SK-N-SH (cell line): ENCODE results near the gene CETP. TPM values are rescaled to one million over a fixed set of nuclear protein-coding genes. Genes with fewer than 3 reads are reported as not detected.

ENCODE experiments used
- CTCF ChIA-PET: fragments of 300-600, 350-600 bp; formaldehyde crosslinking; extraction: SDS; loops from one replicate; lab custom pipeline; 2021; lab: Yijun Ruan, JAX
- POLR2A ChIA-PET: fragments of 350-600 bp; sonication (Branson Sonifier 250); formaldehyde crosslinking; extraction: SDS; loops from one replicate; lab custom pipeline; 2020; ENCODE audit warnings: antibody characterized with exemption, inconsistent platforms; lab: Yijun Ruan, JAX
- DNase-seq: peaks from one replicate; pipeline ENCODE4 v3.0.0; 2012
- H2AFZ ChIP-seq: fragments of 200-600 bp; sonication (generic); 2 replicates; pipeline ENCODE4 v1.8.1; 2016; ENCODE audit warnings: antibody characterized with exemption, mild to moderate bottlenecking, low read depth
- H3F3A ChIP-seq: fragments of 200-600 bp; sonication (generic); replicated peaks from 2 replicates; pipeline ENCODE3; 2016; ENCODE audit warnings: antibody characterized with exemption, mild to moderate bottlenecking; ENCODE audit not compliant: insufficient read depth
- H3K27ac ChIP-seq, 2 experiments: fragments of 200-500 bp in 1 of 2; fragments of 200-600 bp in 1 of 2; sonication (Bioruptor generic) in 1 of 2; sonication (generic), shearing (Covaris generic) in 1 of 2; 2 replicates each; pipeline versions ENCODE4 v1.5.1 to v1.6.1; 2014 to 2016; ENCODE audit warnings: low read depth in 2 of 2, inconsistent platforms in 1 of 2, low read length in 1 of 2, mild to moderate bottlenecking in 1 of 2, mixed read lengths in 1 of 2
- H3K27me3 ChIP-seq: fragments of 200-600 bp; sonication (generic), shearing (Covaris generic); 2 replicates; pipeline ENCODE4 v1.6.1; 2016; ENCODE audit warnings: mixed run types; ENCODE audit not compliant: insufficient read depth
- H3K36me3 ChIP-seq, 2 experiments: fragments of 200-500 bp in 1 of 2; fragments of 200-600 bp in 1 of 2; sonication (Bioruptor generic) in 1 of 2; sonication (generic) in 1 of 2; replicated peaks in 1 of 2; 2 replicates each; pipeline versions ENCODE3 to v1.5.1; 2014 to 2016; ENCODE audit warnings: low read length in 1 of 2, mild to moderate bottlenecking in 1 of 2; ENCODE audit not compliant: insufficient read depth in 2 of 2, control insufficient read depth in 1 of 2
- H3K4me1 ChIP-seq, 2 experiments: fragments of 200-500 bp in 1 of 2; fragments of 200-600 bp in 1 of 2; sonication (Bioruptor generic) in 1 of 2; sonication (generic), shearing (Covaris generic) in 1 of 2; 2 replicates each; pipeline versions ENCODE4 v1.5.1 to v1.6.1; 2014 to 2016; ENCODE audit warnings: low read depth in 1 of 2, low read length in 1 of 2, mixed run types in 1 of 2; ENCODE audit not compliant: insufficient read depth in 2 of 2, control insufficient read depth in 1 of 2
- H3K4me2 ChIP-seq: fragments of 200-600 bp; sonication (generic), shearing (Covaris generic); 2 replicates; pipeline ENCODE4 v1.6.1; 2017; ENCODE audit warnings: mixed run types
- H3K4me3 ChIP-seq, 2 experiments: fragments of 200-500 bp in 1 of 2; fragments of 200-600 bp in 1 of 2; sonication (Bioruptor generic) in 1 of 2; sonication (generic), shearing (Covaris generic) in 1 of 2; 2 replicates each; pipeline versions ENCODE4 v1.5.1 to v1.8.1; 2014 to 2016; ENCODE audit warnings: low read depth in 2 of 2, inconsistent platforms in 1 of 2, low read length in 1 of 2, mild to moderate bottlenecking in 1 of 2, mixed read lengths in 1 of 2, moderate library complexity in 1 of 2
- H3K79me2 ChIP-seq: fragments of 200-600 bp; sonication (generic); 2 replicates; pipeline ENCODE4 v1.8.1; 2017; ENCODE audit warnings: mild to moderate bottlenecking; ENCODE audit not compliant: insufficient read depth
- H3K9ac ChIP-seq: fragments of 200-600 bp; sonication (generic); 2 replicates; pipeline ENCODE4 v1.6.1; 2017; ENCODE audit warnings: mixed run types
- H3K9me2 ChIP-seq: fragments of 200-600 bp; sonication (generic); 2 replicates; pipeline ENCODE4 v1.6.1; 2017; ENCODE audit warnings: mixed run types
- H3K9me3 ChIP-seq: fragments of 200-600 bp; sonication (generic); 2 replicates; pipeline ENCODE4 v1.6.1; 2017; ENCODE audit warnings: mixed run types, mild to moderate bottlenecking, moderate library complexity
- H4K20me1 ChIP-seq: fragments of 200-600 bp; sonication (generic); 2 replicates; pipeline ENCODE4 v1.6.1; 2017; ENCODE audit warnings: mild to moderate bottlenecking, mixed run types; ENCODE audit not compliant: insufficient read depth
- CHD2 ChIP-seq: fragments of 150-350 bp; IDR thresholded peaks from 2 replicates; pipeline ENCODE4 v1.6.1; 2018; ENCODE audit warnings: low read length; ENCODE audit not compliant: partially characterized antibody
- ELF1 ChIP-seq: IDR thresholded peaks from 2 replicates; pipeline ENCODE4 v1.4.0; 2012
- EP300 ChIP-seq, 2 experiments: IDR thresholded peaks; 2 replicates each; pipeline versions ENCODE4 v1.4.0 to v1.6.1; 2012; ENCODE audit warnings: borderline replicate concordance in 1 of 2, low read depth in 1 of 2, low read length in 1 of 2
- EZH2phosphoT487 ChIP-seq: fragments of 200-600 bp; sonication (generic); IDR thresholded peaks from 2 replicates; pipeline ENCODE4 v1.6.1; 2017; ENCODE audit warnings: low read depth, mixed run types, mild to moderate bottlenecking, antibody characterized with exemption, moderate library complexity, borderline replicate concordance
- FOSL2 ChIP-seq: IDR thresholded peaks from 2 replicates; pipeline ENCODE4 v1.4.0; 2012; ENCODE audit warnings: low read depth, mild to moderate bottlenecking, moderate library complexity, borderline replicate concordance
- MAX ChIP-seq: IDR thresholded peaks from 2 replicates; pipeline ENCODE4 v1.4.0; 2012; ENCODE audit warnings: low read depth
- NRF1 ChIP-seq: IDR thresholded peaks from 2 replicates; pipeline ENCODE4 v1.6.1; 2012; ENCODE audit warnings: low read depth, mild to moderate bottlenecking, low read length
- RAD21 ChIP-seq: IDR thresholded peaks from 2 replicates; pipeline ENCODE4 v1.6.1; 2012; ENCODE audit warnings: mild to moderate bottlenecking, low read length
- RFX5 ChIP-seq: IDR thresholded peaks from 2 replicates; pipeline ENCODE4 v1.6.1; 2012; ENCODE audit warnings: mild to moderate bottlenecking, improper control_type of control experiment, low read length
- USF1 ChIP-seq: IDR thresholded peaks from 2 replicates; pipeline ENCODE4 v1.4.0; 2012; ENCODE audit warnings: low read depth, borderline replicate concordance
- YY1 ChIP-seq: IDR thresholded peaks from 2 replicates; pipeline ENCODE4 v1.4.0; 2012; ENCODE audit warnings: low read depth, mild to moderate bottlenecking
- ZBTB33 ChIP-seq: IDR thresholded peaks from 2 replicates; pipeline ENCODE4 v1.4.0; 2012; ENCODE audit warnings: low read depth, borderline replicate concordance
- WGBS: methylation state at CpG from one replicate; pipeline ENCODE4 v1.1.6; 2017; ENCODE audit warnings: low lambda C conversion rate; 5-methylcytosine and 5-hydroxymethylcytosine counted together
- polyA plus RNA-seq, 3 experiments: library from polyadenylated mRNA; depleted of rRNA; stranded (reverse); fragments of >200 nt; gene quantifications; 2 replicates each; pipeline ENCODE4 v1.2.3, GENCODE V29; 2012

CETP gene
- polyA plus RNA-seq, 1 of the 3 experiments (the other 2 are of a cell fraction) = not detected

GRCh38 chr16:56964243-56965148 lies 2.7 kb downstream of the CETP start (continued):
- TF ChIP-seq ZBTB33 (no peak), EZH2phosphoT487 (no peak)

GRCh38 chr16:56965149-56966092 lies 3.7 kb downstream of the CETP start:
- Histone ChIP-seq H4K20me1 (no peaks in the 10 kb centered on the region), H3K79me2 (no peaks in the 10 kb centered on the region), H3K4me3 (no peak overlapping the region), H3K9me3 (no peaks in the 10 kb centered on the region), H3K9me2 (no peaks in the 10 kb centered on the region), H3K4me1 (peaks cover 0 to 12% of the 10 kb centered on the region in 2 experiments; a peak in 1 of 4 replicates), H3K27me3 (no peaks in the 10 kb centered on the region), H3K4me2 (no peak overlapping the region), H3K36me3 (no peaks in the 10 kb centered on the region), H3K9ac (no peak overlapping the region), H2AFZ (no peak overlapping the region), H3F3A (no peaks in the 10 kb centered on the region), H3K27ac (no peak overlapping the region)
- CTCF ChIA-PET = interaction anchor here (0.6 to 5.5 kb wide), 18 partner anchors 8 to 500 kb away, joined by 3 to 35 read pairs (median 4); partner anchors contain the start of gene CPNE2
- DNase-seq = no peak
- TF ChIP-seq USF1 (no peak), NRF1 (no peak), RAD21 (no peak), RFX5 (no peak), YY1 (no peak), CHD2 (no peak), EP300 (IDR thresholded peaks at IDR 0.05; ENCODE audit: borderline replicate concordance in 1 of 2, low read depth in 1 of 2, low read length in 1 of 2) (no peak), MAX (no peak), ELF1 (no peak), FOSL2 (no peak)
- WGBS = 81% methylated on average over 12 of the region's 12 CpGs
- POLR2A ChIA-PET = interaction anchor here (1.1 kb wide), 1 partner anchor 24 kb away, joined by 4 read pairs; no protein-coding TSS in a partner anchor
